Astrocyte (in vitro differentiated cells and primary cell): ENCODE results near the gene UGT2B10. TPM values are rescaled to one million over a fixed set of nuclear protein-coding genes. Genes with fewer than 3 reads are reported as not detected.

Experiments used
- DNase-seq: peaks from one replicate; pipeline ENCODE4 v3.0.0-alpha.2; 2010; ENCODE audit warnings: low read depth
- FAIRE-seq: peaks from 2 replicates; lab custom pipeline; 2011; peaks lifted over from hg19 to GRCh38; lab: Jason Lieb, UNC
- H2AFZ ChIP-seq: 2 replicates; pipeline ENCODE4 v1.6.0; 2012; ENCODE audit warnings: low read depth, low read length, inconsistent platforms
- H3K27ac ChIP-seq: 2 replicates; pipeline ENCODE4 v1.5.1; 2011; ENCODE audit warnings: low read depth, low read length, inconsistent platforms
- H3K27me3 ChIP-seq: 2 replicates; pipeline ENCODE4 v1.6.0; 2011; ENCODE audit warnings: low read length, inconsistent platforms; ENCODE audit not compliant: insufficient read depth
- H3K36me3 ChIP-seq: 2 replicates; pipeline ENCODE4 v1.5.1; 2011; ENCODE audit warnings: low read length, inconsistent platforms; ENCODE audit not compliant: insufficient read depth
- H3K4me1 ChIP-seq: 2 replicates; pipeline ENCODE4 v1.5.1; 2011; ENCODE audit warnings: low read length, inconsistent platforms; ENCODE audit not compliant: insufficient read depth
- H3K4me2 ChIP-seq: 2 replicates; pipeline ENCODE4 v1.6.0; 2012; ENCODE audit warnings: low read length, inconsistent platforms
- H3K4me3 ChIP-seq: 2 replicates; pipeline ENCODE4 v1.5.1; 2011; ENCODE audit warnings: low read depth, mild to moderate bottlenecking, low read length, inconsistent platforms; ENCODE audit not compliant: insufficient read depth
- H3K79me2 ChIP-seq: 2 replicates; pipeline ENCODE4 v1.6.0; 2012; ENCODE audit warnings: mild to moderate bottlenecking, low read length, inconsistent platforms; ENCODE audit not compliant: insufficient read depth
- H3K9ac ChIP-seq: 2 replicates; pipeline ENCODE4 v1.6.0; 2012; ENCODE audit warnings: mild to moderate bottlenecking, low read length, inconsistent platforms
- H3K9me3 ChIP-seq: 2 replicates; pipeline ENCODE4 v1.5.1; 2012; ENCODE audit warnings: low read depth, mild to moderate bottlenecking, low read length, inconsistent platforms; ENCODE audit not compliant: insufficient read depth
- H4K20me1 ChIP-seq: 2 replicates; pipeline ENCODE4 v1.6.0; 2012; ENCODE audit warnings: low read length, inconsistent platforms; ENCODE audit not compliant: insufficient read depth
- H3K27ac Mint-ChIP-seq: one replicate; pipeline ENCODE4 v1.8.0; 2021; ENCODE audit warnings: mild to moderate bottlenecking, mixed read lengths; ENCODE audit not compliant: unreplicated experiment
- H3K27me3 Mint-ChIP-seq: one replicate; pipeline ENCODE4 v1.8.0; 2021; ENCODE audit warnings: low read depth, mixed read lengths; ENCODE audit not compliant: unreplicated experiment
- H3K36me3 Mint-ChIP-seq: one replicate; pipeline ENCODE4 v1.8.0; 2021; ENCODE audit warnings: low read depth, mixed read lengths; ENCODE audit not compliant: unreplicated experiment
- H3K4me1 Mint-ChIP-seq: one replicate; pipeline ENCODE4 v1.8.0; 2021; ENCODE audit warnings: low read depth, mixed read lengths; ENCODE audit not compliant: unreplicated experiment
- H3K4me3 Mint-ChIP-seq: one replicate; pipeline ENCODE4 v1.8.0; 2021; ENCODE audit warnings: mild to moderate bottlenecking, moderate library complexity, mixed read lengths; ENCODE audit not compliant: unreplicated experiment
- H3K9me3 Mint-ChIP-seq: one replicate; pipeline ENCODE4 v1.8.0; 2021; ENCODE audit warnings: mild to moderate bottlenecking, mixed read lengths; ENCODE audit not compliant: unreplicated experiment
- CTCF ChIP-seq: IDR thresholded peaks from 2 replicates; pipeline ENCODE4 v1.5.1; 2011; ENCODE audit warnings: low read depth, mild to moderate bottlenecking, inconsistent platforms, low read length, moderate library complexity; ENCODE audit not compliant: insufficient read depth
- EZH2 ChIP-seq: IDR thresholded peaks from 2 replicates; pipeline ENCODE4 v1.6.1; 2012; ENCODE audit warnings: mild to moderate bottlenecking, low read length, inconsistent platforms; ENCODE audit not compliant: insufficient read depth
- total RNA-seq: library from RNA; stranded (reverse); gene quantifications from 2 replicates; pipeline ENCODE4 v1.2.1, GENCODE V29; 2021

UGT2B10 gene
- total RNA-seq, 1 donor from 2014 or later: not detected

- Histone ChIP-seq H3K9me3 (no peaks in the 10 kb centered on the region), H3K27ac (no peak overlapping the region), H3K4me1 (no peaks in the 10 kb centered on the region), H3K4me2 (no peak overlapping the region), H3K4me3 (no peak overlapping the region), H3K27me3 (no peaks in the 10 kb centered on the region), H3K79me2 (no peaks in the 10 kb centered on the region), H2AFZ (no peak overlapping the region), H3K36me3 (no peaks in the 10 kb centered on the region), H3K9ac (no peak overlapping the region), H4K20me1 (no peaks in the 10 kb centered on the region)
- H3K9me3 Mint-ChIP-seq: no peaks in the 10 kb centered on the region
- FAIRE-seq (no peak), DNase-seq (no peak)
- H3K27me3 Mint-ChIP-seq: no peaks in the 10 kb centered on the region
- no peak for TF ChIP-seq EZH2
- no peak for TF ChIP-seq CTCF
- no peaks in the 10 kb centered on the region for H3K36me3 Mint-ChIP-seq
- no peak overlapping the region for H3K4me3 Mint-ChIP-seq
- H3K27ac Mint-ChIP-seq: no peak overlapping the region
- no peaks in the 10 kb centered on the region for H3K4me1 Mint-ChIP-seq
Measured at GRCh38 chr4:68878048-68878447, 62.3 kb downstream of the UGT2B10 start.

Other genes starting within 250 kb of the UGT2B10 start
- gene UGT2B17, start 239.7 kb upstream of the UGT2B10 start, total RNA-seq: not detected in 2 replicates
- not detected in 2 replicates for gene UGT2B15, start 145.3 kb upstream of the UGT2B10 start, total RNA-seq
- not detected in 2 replicates for gene UGT2A3, start 135.8 kb downstream of the UGT2B10 start, total RNA-seq